Activated CD8-positive, alpha-beta T cell treated with anti-CD3 and anti-CD28 coated beads, Interleukin-2, amount 10 ng/mL, durations not matched to agents 7 days and 5 days (primary cell): ENCODE measurements around the gene WDPCP. TPM values are rescaled to one million over a fixed set of nuclear protein-coding genes. Genes with fewer than 3 reads are reported as not detected.
"Not testable (repeated sequence)": the region's sequence is repeated elsewhere in the genome, so short reads cannot be mapped to it uniquely, and the experiment has no call there.

Source experiments
- ATAC-seq: fragments of 150-1000 bp; cut with Tn5 transposase; one replicate; pipeline ENCODE4 v1.10.0; 2021; ENCODE audit warnings: moderate library complexity
- CTCF ChIA-PET: fragments of 350-600 bp; sonication (Branson Sonifier 250); formaldehyde crosslinking; loops from one replicate; lab custom pipeline; 2021; ENCODE audit warnings: antibody characterized with exemption; lab: Charles Lee
- POLR2A ChIA-PET: fragments of 350-600 bp; sonication (Branson Sonifier 250); formaldehyde crosslinking; loops from one replicate; lab custom pipeline; 2021; ENCODE audit warnings: antibody characterized with exemption; lab: Charles Lee
- DNase-seq: peaks from one replicate; pipeline ENCODE4 v3.0.0-alpha.2; 2020
- H3K27ac Mint-ChIP-seq: one replicate; pipeline ENCODE4 v1.8.0; 2021; ENCODE audit warnings: mild to moderate bottlenecking, mixed read lengths
- H3K27me3 Mint-ChIP-seq: one replicate; pipeline ENCODE4 v1.8.0; 2021; ENCODE audit warnings: low read depth, mixed read lengths
- H3K36me3 Mint-ChIP-seq: one replicate; pipeline ENCODE4 v1.8.0; 2021; ENCODE audit warnings: low read depth, mixed read lengths
- H3K4me1 Mint-ChIP-seq: one replicate; pipeline ENCODE4 v1.8.0; 2021; ENCODE audit warnings: low read depth, mixed read lengths
- H3K4me3 Mint-ChIP-seq: one replicate; pipeline ENCODE4 v1.8.0; 2021; ENCODE audit warnings: mild to moderate bottlenecking, mixed read lengths
- H3K9me3 Mint-ChIP-seq: one replicate; pipeline ENCODE4 v1.8.0; 2022; ENCODE audit warnings: mixed read lengths; ENCODE audit not compliant: insufficient read depth
- total RNA-seq, 2 experiments: library from RNA; stranded (reverse); gene quantifications; one replicate each; pipeline ENCODE4 v1.2.3, GENCODE V29; 2021

The WDPCP gene
- 1 to 10 TPM; 7.6 to 8.8 TPM for total RNA-seq

- Mint-ChIP-seq H3K4me1 (peaks cover 40% of the 10 kb centered on the region), H3K36me3 (peaks cover 21% of the 10 kb centered on the region), H3K27me3 (no peaks in the 10 kb centered on the region), H3K9me3 (no peaks in the 10 kb centered on the region), H3K4me3 (peak within 1 kb of the TSS; percentile 98), H3K27ac (peak within 1 kb of the TSS; percentile 93)
- ChIA-PET POLR2A (interaction anchor here (0.6 to 2.8 kb wide), 19 partner anchors 9 to 1793 kb away, joined by 3 to 37 read pairs (median 4); partner anchors contain the start of genes ACTR2 and UGP2), CTCF (interaction anchor here (1.4 to 2.4 kb wide), 3 partner anchors 8 to 272 kb away, joined by 4 to 7 read pairs (median 6); no protein-coding TSS in a partner anchor)
- ATAC-seq, result peak; percentile 91
- peak; percentile 96 for DNase-seq
These were observed at the start of gene WDPCP, which contains the start of gene MDH1 for GRCh38 chr2:63588385-63589147. WDPCP (minus strand) TSS chr2:63588477; CDS start chr2:63588271, 206 bp downstream. MDH1 (plus strand) TSS chr2:63588963; CDS start chr2:63589044, 81 bp downstream.

- Mint-ChIP-seq H3K4me1 (no peaks in the 10 kb centered on the region), H3K4me3 (no peak overlapping the region), H3K27ac (no peak overlapping the region), H3K36me3 (no peaks in the 10 kb centered on the region), H3K9me3 (peaks cover 11% of the 10 kb centered on the region), H3K27me3 (peaks cover 4% of the 10 kb centered on the region)
- ChIA-PET CTCF (no interaction called here), POLR2A (no interaction called here)
- ATAC-seq, result no peak
- no peak for DNase-seq
These were observed 44.1 kb upstream of the WDPCP start for GRCh38 chr2:63632382-63632781.

- POLR2A ChIA-PET, result no interaction called here
- peaks cover 14% of the 10 kb centered on the region for H3K9me3 Mint-ChIP-seq
These were observed 43.2 kb upstream of the WDPCP start for GRCh38 chr2:63631501-63631900.

GRCh38 chr2:63628403-63628942, 40.2 kb upstream of the WDPCP start:
- no peak for ATAC-seq
- no peaks in the 10 kb centered on the region for H3K4me1 Mint-ChIP-seq
- H3K27ac Mint-ChIP-seq, result no peak overlapping the region
- H3K27me3 Mint-ChIP-seq, result peaks cover 1% of the 10 kb centered on the region
- POLR2A ChIA-PET, result no interaction called here
- no peaks in the 10 kb centered on the region for H3K36me3 Mint-ChIP-seq
- no peak for DNase-seq
- no peak overlapping the region for H3K4me3 Mint-ChIP-seq
- CTCF ChIA-PET, result no interaction called here
- peaks cover 3% of the 10 kb centered on the region for H3K9me3 Mint-ChIP-seq

More at GRCh38 chr2:63631501-63631900, 43.2 kb upstream of the WDPCP start:
- CTCF ChIA-PET, result no interaction called here
- no peak overlapping the region for H3K4me3 Mint-ChIP-seq
- peaks cover 4% of the 10 kb centered on the region for H3K27me3 Mint-ChIP-seq
- no peaks in the 10 kb centered on the region for H3K36me3 Mint-ChIP-seq
- no peak overlapping the region for H3K27ac Mint-ChIP-seq
- no peak for ATAC-seq
- H3K4me1 Mint-ChIP-seq, result no peaks in the 10 kb centered on the region
- DNase-seq, result no peak

- ATAC-seq, result no peak
- ChIA-PET POLR2A (no interaction called here), CTCF (no interaction called here)
These were observed 39.6 kb upstream of the WDPCP start for GRCh38 chr2:63627866-63628265.

GRCh38 chr2:63623763-63624162, 35.5 kb upstream of the WDPCP start:
- DNase-seq, ATAC-seq, H3K4me3 Mint-ChIP-seq, H3K9me3 Mint-ChIP-seq, H3K27me3 Mint-ChIP-seq, H3K27ac Mint-ChIP-seq, POLR2A ChIA-PET, CTCF ChIA-PET, H3K4me1 Mint-ChIP-seq, H3K36me3 Mint-ChIP-seq: not testable (repeated sequence)

More at GRCh38 chr2:63627866-63628265, 39.6 kb upstream of the WDPCP start:
- no peaks in the 10 kb centered on the region for H3K36me3 Mint-ChIP-seq
- no peak overlapping the region for H3K4me3 Mint-ChIP-seq
- no peak overlapping the region for H3K27ac Mint-ChIP-seq
- H3K4me1 Mint-ChIP-seq, result no peaks in the 10 kb centered on the region
- DNase-seq, result no peak
- peaks cover 3% of the 10 kb centered on the region for H3K9me3 Mint-ChIP-seq
- H3K27me3 Mint-ChIP-seq, result no peaks in the 10 kb centered on the region

- H3K9me3 Mint-ChIP-seq, result peaks cover 3% of the 10 kb centered on the region
- H3K27ac Mint-ChIP-seq, result no peak overlapping the region
- peaks cover 2% of the 10 kb centered on the region for H3K27me3 Mint-ChIP-seq
- no peak for ATAC-seq
- POLR2A ChIA-PET, result no interaction called here
- H3K4me3 Mint-ChIP-seq, result no peak overlapping the region
- no peaks in the 10 kb centered on the region for H3K36me3 Mint-ChIP-seq
- H3K4me1 Mint-ChIP-seq, result no peaks in the 10 kb centered on the region
- no peak for DNase-seq
- CTCF ChIA-PET, result no interaction called here
These were observed 34.5 kb upstream of the WDPCP start for GRCh38 chr2:63622751-63623150.

GRCh38 chr2:63619328-63619727, 31.1 kb upstream of the WDPCP start:
- Mint-ChIP-seq H3K4me1 (no peaks in the 10 kb centered on the region), H3K4me3 (no peak overlapping the region), H3K9me3 (no peaks in the 10 kb centered on the region), H3K27me3 (peaks cover 7% of the 10 kb centered on the region), H3K27ac (no peak overlapping the region), H3K36me3 (no peaks in the 10 kb centered on the region)
- DNase-seq, result no peak
- CTCF ChIA-PET, result no interaction called here
- no peak for ATAC-seq
- POLR2A ChIA-PET, result no interaction called here

GRCh38 chr2:63617366-63617765, 29.1 kb upstream of the WDPCP start:
- Mint-ChIP-seq H3K27ac (no peak overlapping the region), H3K4me3 (no peak overlapping the region), H3K4me1 (no peaks in the 10 kb centered on the region), H3K27me3 (peaks cover 13% of the 10 kb centered on the region), H3K36me3 (no peaks in the 10 kb centered on the region), H3K9me3 (no peaks in the 10 kb centered on the region)
- no peak for DNase-seq
- ATAC-seq, result no peak
- ChIA-PET POLR2A (interaction anchor here (0.6 kb wide), 1 partner anchor 1773 kb away, joined by 3 read pairs; no protein-coding TSS in a partner anchor), CTCF (interaction anchor here (1.0 kb wide), 1 partner anchor 244 kb away, joined by 3 read pairs; no protein-coding TSS in a partner anchor)

- H3K9me3 Mint-ChIP-seq, result no peaks in the 10 kb centered on the region
- ATAC-seq, result no peak
- H3K27ac Mint-ChIP-seq, result no peak overlapping the region
- peaks cover 13% of the 10 kb centered on the region for H3K27me3 Mint-ChIP-seq
- ChIA-PET POLR2A (no interaction called here), CTCF (no interaction called here)
- H3K4me1 Mint-ChIP-seq, result no peaks in the 10 kb centered on the region
- H3K36me3 Mint-ChIP-seq, result no peaks in the 10 kb centered on the region
- no peak for DNase-seq
- no peak overlapping the region for H3K4me3 Mint-ChIP-seq
These were observed 27.0 kb upstream of the WDPCP start for GRCh38 chr2:63614983-63615945.

GRCh38 chr2:63614448-63614968, 26.2 kb upstream of the WDPCP start:
- Mint-ChIP-seq H3K4me3 (no peak overlapping the region), H3K27me3 (peaks cover 13% of the 10 kb centered on the region), H3K4me1 (no peaks in the 10 kb centered on the region), H3K27ac (no peak overlapping the region), H3K36me3 (no peaks in the 10 kb centered on the region), H3K9me3 (no peaks in the 10 kb centered on the region)
- POLR2A ChIA-PET, result no interaction called here
- DNase-seq (no peak), ATAC-seq (no peak)
- CTCF ChIA-PET, result no interaction called here
